Cardiac atrium fibroblast (primary cell): ENCODE data around the gene KCNK4. TPM values are rescaled to one million over a fixed set of nuclear protein-coding genes. Genes with fewer than 3 reads are reported as not detected.

ENCODE experiments used
- total RNA-seq: library from RNA; depleted of rRNA; stranded (reverse); fragments of >200 nt; gene quantifications from 2 replicates; pipeline ENCODE4 v1.2.3, GENCODE V29; 2015

Gene KCNK4
- not detected in 2 replicates for total RNA-seq

DNA sequence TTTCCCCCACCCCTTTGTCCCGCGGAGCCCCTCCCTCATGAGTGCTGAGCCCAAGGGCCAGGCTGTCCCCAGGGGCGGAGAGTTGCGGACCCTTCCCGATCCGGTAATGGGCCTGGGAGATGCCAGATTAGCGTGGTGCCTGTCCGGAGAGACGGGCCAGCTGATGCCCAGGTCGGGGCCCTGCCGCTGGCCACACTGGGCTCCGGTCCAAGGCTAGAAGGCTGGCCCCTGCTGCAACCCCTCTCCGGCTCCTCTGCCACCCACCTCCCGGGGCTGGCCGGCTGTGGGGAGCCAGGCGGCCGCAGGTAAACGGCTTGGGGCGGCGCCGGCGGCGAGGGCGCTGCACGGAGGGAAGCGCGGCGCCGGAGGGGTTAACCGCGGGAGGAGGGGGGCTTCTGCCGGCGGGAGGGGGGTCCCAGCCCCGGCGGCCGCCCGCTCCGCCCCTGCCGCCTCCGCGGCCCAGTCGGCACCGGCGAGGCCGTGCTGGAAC is at the start of gene KCNK4:
Gene KCNK4, plus strand, starts transcription at position 41 of the 490 bp plus-strand sequence. CDS start 1,717 bp downstream, outside the sequence.

DNA sequence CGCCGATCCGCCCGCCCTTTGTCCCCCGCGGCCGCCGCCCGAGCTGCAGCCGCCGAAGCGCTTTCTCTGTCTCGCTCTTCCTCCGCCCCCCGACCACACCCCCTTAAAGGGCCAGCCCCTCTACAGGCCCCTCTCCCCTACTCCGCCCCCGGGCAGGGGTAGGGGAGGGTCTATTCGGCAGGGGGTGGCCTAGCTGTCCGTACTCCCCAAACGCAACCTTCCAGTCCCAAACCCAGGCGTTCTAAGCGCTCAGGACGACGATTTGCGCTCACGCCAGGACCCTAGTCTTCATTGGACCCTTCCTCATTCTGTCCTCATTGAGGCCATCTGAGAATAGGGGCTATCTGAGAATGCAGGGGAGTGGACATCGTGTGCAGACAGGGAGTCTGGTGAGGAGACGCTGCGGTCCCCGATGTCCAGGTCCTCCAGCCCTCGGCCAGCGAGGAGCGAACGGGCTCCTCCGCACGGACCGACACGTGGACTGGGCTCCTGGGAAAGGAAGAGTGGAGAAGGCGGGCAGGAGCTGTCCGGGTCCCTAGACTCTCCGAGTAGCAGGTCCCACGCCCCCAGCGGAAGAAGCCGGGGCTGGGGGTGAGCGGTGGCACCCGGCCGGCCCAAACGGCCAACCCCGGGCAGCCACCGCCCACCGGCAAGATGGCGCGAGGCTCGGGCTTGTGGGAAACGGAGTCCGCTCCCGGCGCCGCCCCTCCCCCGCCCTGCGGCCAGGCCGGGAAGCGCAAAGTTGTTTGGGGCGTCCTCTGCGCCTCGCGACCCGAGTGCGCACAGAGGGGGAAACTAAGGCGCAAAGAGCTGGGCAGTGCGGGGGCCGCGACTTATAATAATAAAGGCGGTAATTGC is 44.0 kb upstream of the KCNK4 start, which contains the start of gene PPP1R14B:
Gene PPP1R14B, minus strand, starts transcription at position 73 of the 858 bp plus-strand sequence. CDS start 270 bp downstream, outside the sequence.

DNA sequence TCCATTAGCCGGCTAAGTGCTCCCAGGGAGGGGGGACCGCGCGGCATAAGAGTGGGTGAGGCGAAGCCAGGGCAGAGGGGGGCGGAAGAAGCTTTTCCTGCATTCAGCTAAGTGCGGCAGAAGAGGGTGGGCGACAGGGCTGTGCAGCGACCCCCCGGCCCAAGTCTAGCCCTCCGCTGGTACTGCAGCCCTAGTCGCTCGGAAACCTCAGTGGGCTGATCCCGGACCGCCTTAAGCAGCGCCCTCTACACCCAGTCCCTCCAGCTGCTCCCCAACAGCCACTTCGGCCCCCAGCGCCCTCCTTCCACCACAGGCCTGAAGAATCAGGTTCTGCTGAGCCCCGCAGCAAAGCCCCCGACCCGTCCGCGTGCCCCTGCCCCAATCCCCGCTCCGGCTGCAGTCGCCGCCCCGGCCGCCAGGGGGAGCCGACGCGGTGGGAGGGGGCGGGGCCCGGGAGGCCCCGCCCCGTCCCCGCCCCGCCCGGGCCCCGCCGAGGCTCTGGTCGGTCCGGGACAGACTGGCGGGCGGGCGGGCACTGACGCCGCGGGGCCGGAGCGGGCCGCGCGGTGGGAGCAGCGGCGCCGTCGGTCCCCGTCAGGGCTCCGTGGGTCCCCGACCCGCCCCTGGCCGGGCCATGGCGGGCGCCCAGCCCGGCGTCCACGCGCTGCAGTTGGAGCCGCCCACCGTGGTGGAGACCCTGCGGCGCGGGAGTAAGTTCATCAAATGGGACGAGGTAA is 39.9 kb upstream of the KCNK4 start, which contains the start of gene PLCB3:
Gene PLCB3, plus strand, starts transcription at position 515 of the 737 bp plus-strand sequence. Its CDS starts 120 bp downstream, at position 635.

DNA sequence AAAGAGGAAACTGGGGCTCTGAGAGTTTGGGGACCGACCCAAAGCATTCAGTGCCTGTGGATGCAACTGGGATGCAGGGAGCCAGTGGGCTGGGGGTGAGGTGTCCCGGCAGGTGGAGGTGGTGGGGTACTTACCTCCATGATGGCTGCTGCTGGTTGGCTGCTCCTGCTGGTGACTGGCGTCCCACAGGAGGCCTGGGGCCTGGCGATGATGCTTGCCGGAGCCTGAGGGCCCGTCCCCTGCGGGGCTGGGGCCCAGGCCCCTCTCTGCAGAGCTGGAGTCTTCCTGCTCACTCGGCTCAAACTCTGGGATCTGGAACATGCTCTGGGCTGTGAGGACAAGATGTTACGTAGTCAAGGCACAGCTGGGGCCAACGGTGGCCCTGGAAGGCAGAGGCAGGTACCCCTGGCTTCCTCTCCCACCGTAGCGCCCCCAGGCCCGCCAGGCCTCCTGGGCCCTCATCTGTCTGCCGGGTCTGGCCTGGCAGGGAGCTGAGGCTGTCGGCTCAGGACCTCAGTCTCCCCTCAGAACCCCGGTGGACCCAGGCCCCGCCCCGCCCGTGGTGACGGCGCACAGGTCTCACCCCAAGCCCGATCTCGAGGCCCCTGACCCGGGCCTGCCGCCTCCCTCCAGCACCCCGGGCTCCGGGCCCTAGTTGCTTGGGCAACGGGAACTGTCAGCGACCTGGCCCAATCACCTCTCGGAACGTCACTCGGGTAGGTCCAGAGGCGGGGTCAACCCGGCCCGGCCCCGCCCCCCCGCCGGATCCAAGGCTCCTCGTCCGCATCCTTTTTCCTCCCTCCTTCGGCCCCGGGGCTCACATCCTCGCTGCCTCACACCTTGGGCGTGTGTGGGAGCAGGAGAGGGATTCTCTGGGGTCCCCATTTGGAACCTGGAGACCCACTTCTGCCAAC is 6.8 kb upstream of the KCNK4 start, which contains the start of gene BAD:
Gene BAD, minus strand, starts transcription at position 618 of the 914 bp plus-strand sequence. Its CDS starts 297 bp downstream, at position 321.

DNA sequence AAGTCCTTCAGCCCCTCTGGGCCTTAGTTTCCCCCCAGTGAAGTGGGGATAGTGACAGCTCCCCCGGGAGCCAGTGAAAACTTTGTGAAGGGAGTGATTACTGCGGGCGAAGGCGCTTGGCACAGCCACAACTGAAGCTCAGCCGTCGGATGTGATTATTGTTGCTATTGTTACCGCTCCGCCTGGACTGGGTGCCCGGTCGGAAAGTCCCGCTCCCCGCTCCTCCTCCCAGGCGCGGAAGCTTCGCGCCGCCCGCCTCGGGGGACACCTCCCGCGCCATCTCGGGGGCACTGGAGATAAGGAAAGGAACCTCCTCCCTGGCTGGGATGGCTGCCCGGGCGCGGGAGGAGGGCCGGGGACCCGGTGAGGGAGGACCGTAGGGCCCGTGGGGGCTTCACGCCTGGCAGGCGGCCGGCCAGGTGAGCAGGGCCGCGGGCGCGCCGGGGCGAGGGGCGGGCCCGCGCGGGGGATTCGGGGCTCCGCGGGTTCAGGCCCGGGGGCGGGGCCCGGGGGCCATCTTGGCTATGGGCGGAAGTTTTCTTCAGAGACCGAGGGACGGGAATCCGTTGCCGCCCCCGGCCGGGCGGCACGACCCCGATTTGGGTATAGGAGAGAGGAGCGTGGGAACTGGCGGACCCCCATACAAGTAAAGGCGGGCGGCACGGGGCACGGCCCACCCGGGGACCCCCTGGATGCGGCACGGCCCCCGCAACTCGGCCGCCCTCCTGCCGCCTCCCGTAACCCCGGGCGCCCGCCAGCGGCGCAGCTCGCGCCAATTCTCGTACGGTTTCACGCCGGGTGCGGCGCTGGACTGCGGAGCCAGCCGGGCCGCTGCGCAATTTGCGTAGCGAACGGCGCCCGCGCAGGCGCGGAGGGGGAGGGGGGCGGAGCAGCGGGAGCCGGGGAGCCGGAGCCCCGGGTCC is 5.9 kb upstream of the KCNK4 start, which contains the start of gene GPR137:
Gene GPR137, plus strand, starts transcription at position 887 of the 923 bp plus-strand sequence. CDS start 677 bp downstream, outside the sequence.

DNA sequence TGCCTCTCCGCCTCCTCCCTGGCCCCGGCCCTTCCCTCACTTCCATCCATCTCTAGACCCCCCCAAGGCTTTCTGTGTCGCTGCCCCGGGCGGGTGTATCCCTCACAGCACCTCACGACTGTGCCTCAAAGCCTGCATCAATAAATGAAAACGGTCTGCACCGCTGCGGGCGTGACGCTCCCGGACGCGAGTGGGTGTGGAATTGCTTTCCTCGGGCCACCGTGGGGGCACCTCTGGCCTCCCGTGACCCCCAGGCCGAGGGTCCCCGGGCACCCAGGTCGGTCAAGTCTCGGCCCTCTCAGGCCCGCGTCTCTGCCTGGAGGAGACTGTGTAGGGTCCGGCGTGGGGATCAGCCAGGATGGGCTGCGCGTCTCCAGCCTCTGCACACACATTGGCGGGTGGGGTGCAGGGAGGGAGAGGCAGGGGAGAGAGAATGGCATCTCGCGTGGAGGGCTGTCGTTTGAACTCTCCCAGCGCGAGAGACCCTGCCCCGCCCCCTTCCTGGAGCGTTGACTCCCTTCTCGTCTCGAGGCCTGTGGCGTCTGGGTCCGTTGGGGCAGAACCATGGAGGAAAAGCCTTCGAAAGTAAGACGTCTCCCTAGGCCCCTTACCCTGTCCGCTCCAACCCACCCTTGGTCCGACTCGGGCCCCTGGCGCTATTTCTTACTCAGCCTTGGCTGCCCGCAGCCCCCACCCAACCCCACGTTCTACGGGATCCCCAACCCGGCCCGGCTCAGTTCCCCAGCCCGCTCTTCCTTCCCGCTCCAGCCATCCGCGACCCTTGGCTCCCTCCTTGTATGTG is 8.9 kb downstream of the KCNK4 start, which contains the start of gene CATSPERZ:
Gene CATSPERZ, plus strand, starts transcription at position 512 of the 802 bp plus-strand sequence. Its CDS starts 53 bp downstream, at position 565.

DNA sequence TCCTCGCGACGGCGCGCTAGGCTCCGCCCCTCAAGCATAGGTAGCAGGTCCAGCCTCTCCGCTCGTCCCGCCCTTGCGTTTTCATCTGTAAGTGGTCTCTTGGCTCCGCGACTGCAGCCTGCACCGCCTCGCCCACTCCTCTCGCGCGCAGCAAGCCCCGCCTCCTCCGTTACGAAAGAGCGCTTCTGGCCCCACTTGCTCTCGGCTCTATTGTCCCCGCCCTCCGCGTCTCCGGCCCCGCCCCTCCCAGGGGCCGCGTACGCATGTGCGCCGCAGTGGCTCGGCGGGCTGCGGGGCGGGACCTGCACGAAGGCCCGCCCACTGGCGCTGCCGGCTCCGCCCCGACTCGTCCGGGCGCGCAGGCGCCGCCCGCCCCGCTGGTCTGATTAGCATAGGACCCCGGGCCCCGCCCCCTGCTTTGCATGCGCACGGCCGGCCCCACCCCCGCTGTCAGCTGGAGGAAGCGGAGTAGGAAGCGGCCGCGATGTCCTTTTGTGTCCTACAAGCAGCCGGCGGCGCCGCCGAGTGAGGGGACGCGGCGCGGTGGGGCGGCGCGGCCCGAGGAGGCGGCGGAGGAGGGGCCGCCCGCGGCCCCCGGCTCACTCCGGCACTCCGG is 14.1 kb downstream of the KCNK4 start, which contains the start of gene ESRRA:
Gene ESRRA, plus strand, starts transcription at position 450 of the 616 bp plus-strand sequence. CDS start 1,656 bp downstream, outside the sequence.

DNA sequence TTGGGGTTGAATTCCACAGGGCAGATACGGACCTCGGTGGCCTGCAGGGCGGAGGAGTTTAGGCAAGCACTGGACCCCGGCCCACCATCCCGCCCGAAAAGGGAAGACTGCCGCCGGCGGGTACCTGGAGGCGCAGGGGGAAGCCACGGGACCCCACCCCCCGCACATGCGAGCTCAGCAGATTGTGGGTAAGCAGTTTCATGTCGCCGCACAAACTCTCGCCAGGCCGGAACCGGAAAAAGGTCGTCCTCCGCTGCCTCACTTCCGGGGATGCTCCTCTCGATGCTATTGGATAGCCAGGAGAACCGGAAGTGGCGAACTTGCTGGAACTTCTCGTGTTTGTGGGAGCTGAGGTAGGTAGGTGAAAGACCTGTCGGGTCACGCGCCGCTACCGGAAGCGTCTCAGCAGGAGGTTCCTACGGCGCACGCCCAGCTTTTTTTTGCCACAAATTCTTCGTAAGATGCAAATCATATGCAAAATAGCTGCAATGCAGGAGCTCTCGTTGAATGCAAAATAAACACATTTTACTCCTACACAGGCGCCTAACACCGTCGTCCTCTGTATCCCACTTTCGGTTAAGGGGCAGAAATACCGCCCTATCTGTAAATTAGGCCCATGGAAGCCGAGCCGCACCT is 26.3 kb downstream of the KCNK4 start, which contains the start of gene TRMT112:
Gene TRMT112, minus strand, starts transcription at position 235 of the 636 bp plus-strand sequence. Its CDS starts 33 bp downstream, at position 202.

DNA sequence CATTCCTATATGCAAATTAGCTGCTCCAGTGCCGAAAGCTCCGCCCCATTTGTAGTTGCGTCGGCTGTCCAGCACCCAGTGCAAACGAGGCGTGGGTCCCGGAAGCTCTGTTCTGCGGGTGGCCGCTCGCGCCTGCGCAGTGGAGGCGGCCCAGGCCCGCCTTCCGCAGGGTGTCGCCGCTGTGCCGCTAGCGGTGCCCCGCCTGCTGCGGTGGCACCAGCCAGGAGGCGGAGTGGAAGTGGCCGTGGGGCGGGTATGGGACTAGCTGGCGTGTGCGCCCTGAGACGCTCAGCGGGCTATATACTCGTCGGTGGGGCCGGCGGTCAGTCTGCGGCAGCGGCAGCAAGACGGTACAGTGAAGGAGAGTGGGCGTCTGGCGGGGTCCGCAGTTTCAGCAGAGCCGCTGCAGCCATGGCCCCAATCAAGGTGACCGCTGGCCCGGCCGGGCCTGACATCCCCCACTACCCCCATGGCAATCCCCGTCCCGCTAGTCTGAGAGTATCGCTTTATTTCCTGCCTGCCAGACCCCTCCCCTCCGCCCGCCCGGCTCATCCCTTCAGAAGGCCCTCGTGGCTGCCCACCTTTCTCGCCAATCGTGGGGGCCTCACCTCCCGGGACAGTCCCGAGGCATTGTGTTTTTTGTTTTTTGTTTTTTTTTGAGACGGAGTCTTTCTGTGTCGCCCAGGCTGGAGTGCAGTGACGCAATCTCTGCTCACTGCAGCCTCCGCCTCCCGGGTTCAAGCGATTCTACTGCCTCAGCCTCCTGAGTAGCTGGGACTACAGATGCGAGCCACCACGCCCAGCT is 27.1 kb downstream of the KCNK4 start, which contains the start of gene PRDX5:
Gene PRDX5, plus strand, starts transcription at position 161 of the 805 bp plus-strand sequence. Its CDS starts 95 bp downstream, at position 256.

DNA sequence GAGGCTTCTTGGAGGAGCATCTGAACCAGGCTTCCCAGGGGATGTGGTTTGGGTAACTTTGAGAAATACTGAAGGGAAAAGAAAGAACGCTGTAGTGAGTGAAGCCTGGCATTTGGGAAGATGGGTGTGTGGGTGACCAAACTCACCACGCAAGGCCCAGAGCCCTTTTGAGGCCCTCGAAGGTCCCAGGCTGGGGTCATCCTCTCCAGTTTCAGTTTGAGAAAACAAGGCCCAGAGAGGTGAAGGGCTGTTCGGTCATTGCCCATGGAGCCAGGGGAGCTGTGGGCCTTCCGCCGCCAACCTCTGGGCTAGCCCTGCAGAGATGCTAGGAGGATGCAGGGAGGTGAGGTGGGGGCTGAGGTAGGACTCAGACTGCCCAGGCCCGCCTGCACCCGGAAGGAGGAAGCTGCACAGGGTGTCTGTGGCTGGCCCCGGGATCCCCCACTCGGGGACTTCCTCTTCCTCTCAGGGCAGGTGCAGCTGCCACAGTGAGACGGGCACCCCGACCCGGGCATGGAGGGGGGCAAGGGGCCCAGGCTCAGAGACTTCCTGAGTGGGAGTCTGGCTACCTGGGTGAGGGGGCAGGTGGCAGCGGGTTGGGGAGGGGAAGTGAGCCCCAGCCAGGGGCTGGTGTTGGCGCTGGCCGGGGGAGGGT is 48.8 kb downstream of the KCNK4 start, which contains the start of gene CCDC88B:
Gene CCDC88B, plus strand, starts transcription at position 451 of the 655 bp plus-strand sequence. Its CDS starts 63 bp downstream, at position 514.

Other genes with a start within 250 kb of the KCNK4 start
- gene MACROD1, start 125.2 kb upstream of the KCNK4 start, total RNA-seq: 13.1 and 16.1 TPM in 2 replicates
- 116 and 128 TPM in 2 replicates for gene STIP1, start 105.1 kb upstream of the KCNK4 start, total RNA-seq
- gene FERMT3, start 84.6 kb upstream of the KCNK4 start, total RNA-seq: 9.2 and 13.1 TPM in 2 replicates
- gene TRPT1, start 65.1 kb upstream of the KCNK4 start, total RNA-seq: 87.0 and 88.8 TPM in 2 replicates
- 54.9 and 70.6 TPM in 2 replicates for gene NUDT22, start 65.0 kb upstream of the KCNK4 start, total RNA-seq
- gene DNAJC4, start 60.8 kb upstream of the KCNK4 start, total RNA-seq: 8.3 and 30.5 TPM in 2 replicates
- 31.3 and 47.3 TPM in 2 replicates for gene VEGFB, start 56.7 kb upstream of the KCNK4 start, total RNA-seq
- 71.8 and 82.0 TPM in 2 replicates for gene FKBP2, start 50.2 kb upstream of the KCNK4 start, total RNA-seq
- 200 and 229 TPM in 2 replicates for gene PPP1R14B, start 44.4 kb upstream of the KCNK4 start, total RNA-seq
- 37.4 and 38.3 TPM in 2 replicates for gene PLCB3, start 39.8 kb upstream of the KCNK4 start, total RNA-seq
- 81.2 and 101 TPM in 2 replicates for gene BAD, start 6.6 kb upstream of the KCNK4 start, total RNA-seq
- gene GPR137, start 5.5 kb upstream of the KCNK4 start, total RNA-seq: 31.2 and 50.1 TPM in 2 replicates
- not detected in 2 replicates for gene CATSPERZ, start 9.1 kb downstream of the KCNK4 start, total RNA-seq
- 39.2 and 43.6 TPM in 2 replicates for gene ESRRA, start 14.2 kb downstream of the KCNK4 start, total RNA-seq
- 186 and 201 TPM in 2 replicates for gene TRMT112, start 26.3 kb downstream of the KCNK4 start, total RNA-seq
- 351 and 374 TPM in 2 replicates for gene PRDX5, start 26.8 kb downstream of the KCNK4 start, total RNA-seq
- 2.4 TPM in 1 of 2 replicates, not detected in the other for gene CCDC88B, start 48.9 kb downstream of the KCNK4 start, total RNA-seq
- gene RPS6KA4, start 67.9 kb downstream of the KCNK4 start, total RNA-seq: 42.6 and 61.0 TPM in 2 replicates